Chondrocyte (in vitro differentiated cells): ENCODE measurements around the gene EPHA6. TPM values are rescaled to one million over a fixed set of nuclear protein-coding genes. Genes with fewer than 3 reads are reported as not detected.

Experiments used
- DNase-seq: peaks from one replicate; pipeline ENCODE4 v3.0.0; 2021; ENCODE audit warnings: mixed read lengths, low spot score
- H3K27ac Mint-ChIP-seq: one replicate; pipeline ENCODE4 v1.8.0; 2021; ENCODE audit warnings: mild to moderate bottlenecking, moderate library complexity, mixed read lengths; ENCODE audit not compliant: unreplicated experiment
- H3K27me3 Mint-ChIP-seq: 2 replicates; pipeline ENCODE4 v1.8.0; 2021; ENCODE audit warnings: low read depth, mixed read lengths
- H3K36me3 Mint-ChIP-seq: 2 replicates; pipeline ENCODE4 v1.8.0; 2021; ENCODE audit warnings: low read depth, mixed read lengths
- H3K4me1 Mint-ChIP-seq: 2 replicates; pipeline ENCODE4 v1.8.0; 2021; ENCODE audit warnings: low read depth, mild to moderate bottlenecking, mixed read lengths
- H3K4me3 Mint-ChIP-seq: one replicate; pipeline ENCODE4 v1.8.0; 2021; ENCODE audit warnings: mild to moderate bottlenecking, moderate library complexity, mixed read lengths; ENCODE audit not compliant: unreplicated experiment
- H3K9me3 Mint-ChIP-seq: 2 replicates; pipeline ENCODE4 v1.8.0; 2021; ENCODE audit warnings: low read depth, mixed read lengths
- CTCF ChIP-seq: fragments of 200-600 bp; sonication (generic); IDR thresholded peaks from 2 replicates; pipeline ENCODE4 v1.5.0; 2021; ENCODE audit warnings: antibody characterized with exemption, mild to moderate bottlenecking, moderate library complexity
- total RNA-seq: library from RNA; stranded (reverse); gene quantifications from 3 replicates; pipeline ENCODE4 v1.2.1, GENCODE V29; 2021

EPHA6 gene
- total RNA-seq, 1 donor from 2014 or later, result 0.62 TPM

GRCh38 chr3:97029972-97030371, 215.6 kb downstream of the EPHA6 start:
- TF ChIP-seq CTCF, result no peak
- no peak for DNase-seq
- Mint-ChIP-seq H3K9me3 (peaks cover 7% of the 10 kb centered on the region), H3K36me3 (no peaks in the 10 kb centered on the region), H3K27ac (no peak overlapping the region), H3K4me1 (no peaks in the 10 kb centered on the region), H3K4me3 (no peak overlapping the region), H3K27me3 (no peaks in the 10 kb centered on the region)

DNA sequence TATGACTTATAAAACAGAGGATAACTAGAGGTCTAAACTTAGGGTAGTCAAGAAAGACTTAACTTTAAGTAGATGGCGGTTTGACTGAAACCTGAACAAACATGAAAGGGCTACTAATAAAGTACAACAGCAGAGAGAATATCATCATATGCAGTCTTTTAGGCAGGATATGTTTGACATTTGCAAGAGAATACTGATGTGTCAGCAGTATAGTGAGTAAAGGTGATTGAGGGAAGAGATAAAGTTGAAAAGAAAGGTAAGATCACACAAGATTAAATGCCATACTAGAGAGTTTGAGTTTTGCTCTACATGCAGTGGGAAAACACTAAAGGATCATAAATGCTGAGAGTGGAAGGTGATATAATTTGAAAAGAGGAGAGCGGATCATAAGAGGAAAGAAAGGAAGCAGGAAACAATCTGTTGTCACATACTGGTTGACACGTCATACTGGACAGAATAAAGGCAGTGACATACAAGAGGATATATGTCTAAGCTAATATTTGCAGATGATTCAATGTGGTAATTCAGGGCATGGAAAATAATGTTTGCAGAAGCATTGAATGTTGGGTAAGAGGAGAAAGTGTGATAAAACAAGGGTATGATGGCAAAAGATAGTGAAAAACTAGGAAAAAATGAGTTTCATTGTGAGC, 223.0 kb downstream of the EPHA6 start:
- no peaks in the 10 kb centered on the region for H3K36me3 Mint-ChIP-seq
- no peaks in the 10 kb centered on the region for H3K4me1 Mint-ChIP-seq
- H3K4me3 Mint-ChIP-seq, result no peak overlapping the region
- no peak for TF ChIP-seq CTCF
- no peaks in the 10 kb centered on the region for H3K9me3 Mint-ChIP-seq
- peaks cover 4% of the 10 kb centered on the region for H3K27me3 Mint-ChIP-seq
- no peak for DNase-seq
- H3K27ac Mint-ChIP-seq, result no peak overlapping the region

GRCh38 chr3:97043411-97043810, 229.0 kb downstream of the EPHA6 start:
- TF ChIP-seq CTCF, result no peak
- DNase-seq, result no peak
- H3K27me3 Mint-ChIP-seq, result peaks cover 6% of the 10 kb centered on the region

GRCh38 chr3:97057365-97057764, 243.0 kb downstream of the EPHA6 start:
- Mint-ChIP-seq H3K36me3 (no peaks in the 10 kb centered on the region), H3K9me3 (peaks cover 8% of the 10 kb centered on the region), H3K4me3 (no peak overlapping the region), H3K27me3 (peaks cover 4% of the 10 kb centered on the region), H3K4me1 (no peaks in the 10 kb centered on the region), H3K27ac (no peak overlapping the region)
- TF ChIP-seq CTCF, result no peak
- DNase-seq, result no peak

More at GRCh38 chr3:97043411-97043810, 229.0 kb downstream of the EPHA6 start:
- no peak overlapping the region for H3K27ac Mint-ChIP-seq
- H3K4me1 Mint-ChIP-seq, result no peaks in the 10 kb centered on the region
- no peaks in the 10 kb centered on the region for H3K36me3 Mint-ChIP-seq
- H3K4me3 Mint-ChIP-seq, result no peak overlapping the region
- no peaks in the 10 kb centered on the region for H3K9me3 Mint-ChIP-seq

DNA sequence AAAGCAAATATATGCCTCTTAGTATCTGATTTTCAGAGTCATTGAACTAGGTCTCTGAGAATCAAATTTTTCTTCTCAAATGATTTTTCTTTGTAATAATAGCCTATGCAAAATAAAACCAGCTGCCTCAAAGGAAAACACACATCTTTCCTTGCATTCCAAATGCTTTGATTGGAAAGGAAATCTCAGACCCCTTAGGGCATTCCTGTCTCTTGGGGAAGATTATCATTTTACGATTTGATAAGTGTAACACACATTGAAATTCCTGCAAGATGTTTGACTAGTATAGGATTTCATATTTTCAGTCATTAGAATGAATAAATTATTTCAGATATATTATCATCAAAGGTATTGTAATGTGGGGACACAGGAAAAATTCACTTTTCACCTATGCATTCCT, 244.8 kb downstream of the EPHA6 start:
- Mint-ChIP-seq H3K4me1 (no peaks in the 10 kb centered on the region), H3K27me3 (peaks cover 2% of the 10 kb centered on the region), H3K9me3 (peaks cover 13% of the 10 kb centered on the region), H3K4me3 (no peak overlapping the region), H3K36me3 (no peaks in the 10 kb centered on the region), H3K27ac (no peak overlapping the region)
- DNase-seq, result no peak
- no peak for TF ChIP-seq CTCF
